Skeletal muscle tissue (tissue), 4 donors: ENCODE data around the gene HS6ST2. TPM values are rescaled to one million over a fixed set of nuclear protein-coding genes. Genes with fewer than 3 reads are reported as not detected.

Experiments
- H3K27ac ChIP-seq: one replicate; pipeline ENCODE4 v1.7.0; 2013; ENCODE audit warnings: mild to moderate bottlenecking, low read depth, low read length, inconsistent platforms
- H3K27me3 ChIP-seq, 3 donors: one replicate each; pipeline ENCODE4 v1.7.0; 2013; ENCODE audit warnings: low read length in 3 of 3; ENCODE audit not compliant: control insufficient read depth in 3 of 3, insufficient read depth in 3 of 3
- H3K36me3 ChIP-seq, 3 donors: one replicate each; pipeline ENCODE4 v1.7.0; 2013; ENCODE audit warnings: low read length in 3 of 3; ENCODE audit not compliant: control insufficient read depth in 3 of 3, insufficient read depth in 3 of 3
- H3K4me1 ChIP-seq, 3 donors: one replicate each; pipeline ENCODE4 v1.7.0; 2013; ENCODE audit warnings: low read length in 3 of 3, mild to moderate bottlenecking in 3 of 3; ENCODE audit not compliant: control insufficient read depth in 3 of 3, insufficient read depth in 3 of 3
- H3K4me3 ChIP-seq, 3 donors: one replicate each; pipeline ENCODE4 v1.7.0; 2013; ENCODE audit warnings: low read length in 3 of 3
- H3K9ac ChIP-seq, 3 donors: one replicate each; pipeline ENCODE4 v1.7.0; 2013; ENCODE audit warnings: low read length in 3 of 3, mild to moderate bottlenecking in 3 of 3, moderate library complexity in 2 of 3, low read depth in 1 of 3
- H3K9me3 ChIP-seq, 3 donors: one replicate each; pipeline ENCODE4 v1.7.0; 2013; ENCODE audit warnings: low read length in 3 of 3; ENCODE audit not compliant: control insufficient read depth in 3 of 3
- total RNA-seq: library from RNA; depleted of rRNA; stranded (reverse); fragments of >200 nt; gene quantifications from one replicate; pipeline ENCODE4 v1.2.3, GENCODE V29; 2014
- donor health status: Osteomylitis.

The HS6ST2 gene
- total RNA-seq, 1 donor from 2014 or later = 19.8 TPM

DNA sequence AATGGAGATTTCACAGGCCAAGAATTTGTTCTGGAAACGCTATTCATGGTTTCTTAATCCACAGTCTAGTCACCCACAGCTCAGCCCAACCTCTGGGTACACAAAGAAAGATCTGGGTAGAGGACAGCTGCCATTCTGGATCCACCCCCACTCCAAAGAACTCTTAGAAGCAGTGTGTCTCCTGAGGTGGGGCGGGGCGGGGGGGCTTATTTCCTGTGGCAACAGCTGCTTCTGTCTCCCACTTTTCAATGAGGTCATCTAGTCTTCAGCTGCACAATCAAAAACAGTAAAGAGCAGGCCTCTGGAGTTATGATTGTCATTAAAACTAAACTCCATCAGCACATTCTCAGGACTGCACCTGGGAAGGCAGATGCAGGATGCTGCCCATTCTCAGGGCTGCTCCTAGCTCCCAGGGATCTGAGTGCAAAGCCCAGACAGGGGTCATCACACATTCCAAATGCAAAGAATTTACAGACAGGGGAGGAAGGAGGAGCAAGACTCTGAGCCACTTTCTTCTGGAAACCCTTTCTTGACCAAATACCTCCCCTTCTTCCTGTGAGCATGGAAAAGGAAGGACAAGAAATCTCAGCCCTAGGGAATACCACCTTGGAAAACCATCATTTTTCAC is 207.3 kb downstream of the HS6ST2 start:
- H3K27ac ChIP-seq = no peak overlapping the region
- no peak overlapping the region for H3K9ac ChIP-seq
- no peak overlapping the region for H3K4me3 ChIP-seq
- H3K9me3 ChIP-seq = no peaks in the 10 kb centered on the region
- H3K27me3 ChIP-seq = no peaks in the 10 kb centered on the region
- no peaks in the 10 kb centered on the region for H3K36me3 ChIP-seq
- peaks cover 0 to 21% (median 10%) of the 10 kb centered on the region in 3 donors for H3K4me1 ChIP-seq

DNA sequence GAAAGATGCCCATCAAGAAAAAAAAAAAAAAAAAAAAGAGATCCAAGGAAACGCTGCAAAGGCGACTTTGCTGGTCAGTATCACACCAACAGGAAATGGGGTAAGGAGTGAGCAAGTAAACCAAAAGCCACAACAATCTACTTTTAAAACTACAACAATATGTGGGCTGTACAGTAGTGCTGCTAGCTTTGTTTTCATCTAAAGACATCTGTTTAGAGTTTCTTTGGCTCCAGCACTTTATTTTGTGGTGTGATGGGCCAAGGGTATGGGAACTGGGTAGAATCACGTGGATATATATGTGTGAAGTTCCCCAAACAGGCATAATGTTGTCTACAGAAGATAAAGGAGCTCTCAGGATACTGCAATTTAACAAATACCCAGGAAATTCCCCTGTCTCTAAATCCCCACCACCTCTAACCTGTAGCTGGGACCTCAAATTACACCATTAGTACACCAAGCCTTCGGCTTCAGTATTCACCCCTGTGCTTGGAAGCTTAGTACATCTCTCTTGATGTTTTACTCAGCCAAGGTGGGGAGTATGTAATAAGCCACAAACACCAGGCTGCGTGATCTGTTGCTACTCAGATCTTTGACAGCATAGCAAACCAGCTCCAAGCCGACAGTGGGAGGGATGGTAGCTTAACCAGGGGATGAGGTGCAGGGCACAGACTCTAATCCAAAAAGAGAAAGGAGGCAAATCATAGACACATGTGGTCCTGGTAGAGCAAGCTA is 207.9 kb downstream of the HS6ST2 start:
- no peak overlapping the region for H3K27ac ChIP-seq
- no peak overlapping the region for H3K9ac ChIP-seq

GRCh38 chrX:132749406-132749805 is 209.0 kb downstream of the HS6ST2 start:
- H3K27ac ChIP-seq = no peak overlapping the region
- no peaks in the 10 kb centered on the region for H3K27me3 ChIP-seq
- H3K9me3 ChIP-seq = no peaks in the 10 kb centered on the region
- H3K36me3 ChIP-seq = no peaks in the 10 kb centered on the region
- H3K4me1 ChIP-seq = peaks cover 0 to 21% (median 10%) of the 10 kb centered on the region in 3 donors
- H3K4me3 ChIP-seq = no peak overlapping the region
- no peak overlapping the region for H3K9ac ChIP-seq

More for the DNA sequence above, 207.9 kb downstream of the HS6ST2 start:
- H3K36me3 ChIP-seq = no peaks in the 10 kb centered on the region
- H3K9me3 ChIP-seq = no peaks in the 10 kb centered on the region
- H3K27me3 ChIP-seq = no peaks in the 10 kb centered on the region
- peaks cover 0 to 21% (median 10%) of the 10 kb centered on the region in 3 donors for H3K4me1 ChIP-seq
- no peak overlapping the region for H3K4me3 ChIP-seq

DNA sequence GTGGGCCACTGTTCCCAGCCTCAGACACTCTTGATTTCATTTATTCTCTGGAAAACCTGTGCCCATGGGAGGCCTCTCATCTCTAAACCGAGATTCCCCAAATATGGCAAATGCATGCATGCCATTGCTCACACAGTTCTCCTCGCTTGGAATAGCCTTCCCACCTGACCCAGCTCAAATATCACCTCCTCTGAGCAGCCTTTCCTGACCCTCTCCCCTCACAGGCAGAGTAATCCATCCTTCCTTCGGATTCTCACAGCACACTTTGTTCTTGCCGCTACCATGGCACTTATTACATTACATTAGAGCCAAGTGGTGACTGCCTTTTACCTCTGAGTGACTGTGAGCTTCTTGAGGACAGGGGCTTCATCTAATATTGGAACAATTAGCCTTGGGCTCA is 209.5 kb downstream of the HS6ST2 start:
- H3K27ac ChIP-seq = no peak overlapping the region
- H3K36me3 ChIP-seq = no peaks in the 10 kb centered on the region
- no peak overlapping the region for H3K9ac ChIP-seq
- no peaks in the 10 kb centered on the region for H3K9me3 ChIP-seq
- no peak overlapping the region for H3K4me3 ChIP-seq
- no peaks in the 10 kb centered on the region for H3K27me3 ChIP-seq
- peaks cover 0 to 21% (median 10%) of the 10 kb centered on the region in 3 donors for H3K4me1 ChIP-seq

DNA sequence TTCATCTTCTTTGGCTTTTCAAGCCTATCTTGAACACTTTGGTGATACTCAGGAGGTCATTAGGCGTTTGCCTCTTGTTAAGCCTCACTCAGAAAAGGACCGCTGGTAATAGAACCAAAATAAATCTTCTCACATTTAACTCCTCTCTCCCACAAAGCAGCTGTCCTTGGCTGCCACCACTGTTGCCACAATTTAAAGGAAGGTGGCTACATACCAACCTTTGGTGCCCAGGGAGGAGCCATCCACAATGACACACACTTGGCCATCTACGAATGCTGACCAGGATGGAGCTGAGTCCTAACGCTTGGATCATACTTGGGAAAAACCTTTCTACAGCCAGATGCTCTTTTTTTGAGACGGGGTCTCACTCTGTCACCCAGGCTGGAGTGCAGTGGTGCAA is 210.2 kb downstream of the HS6ST2 start:
- peaks cover 0 to 21% (median 10%) of the 10 kb centered on the region in 3 donors for H3K4me1 ChIP-seq
- H3K9me3 ChIP-seq = no peaks in the 10 kb centered on the region
- no peak overlapping the region for H3K9ac ChIP-seq
- H3K4me3 ChIP-seq = no peak overlapping the region
- H3K36me3 ChIP-seq = no peaks in the 10 kb centered on the region
- H3K27ac ChIP-seq = no peak overlapping the region
- no peaks in the 10 kb centered on the region for H3K27me3 ChIP-seq

DNA sequence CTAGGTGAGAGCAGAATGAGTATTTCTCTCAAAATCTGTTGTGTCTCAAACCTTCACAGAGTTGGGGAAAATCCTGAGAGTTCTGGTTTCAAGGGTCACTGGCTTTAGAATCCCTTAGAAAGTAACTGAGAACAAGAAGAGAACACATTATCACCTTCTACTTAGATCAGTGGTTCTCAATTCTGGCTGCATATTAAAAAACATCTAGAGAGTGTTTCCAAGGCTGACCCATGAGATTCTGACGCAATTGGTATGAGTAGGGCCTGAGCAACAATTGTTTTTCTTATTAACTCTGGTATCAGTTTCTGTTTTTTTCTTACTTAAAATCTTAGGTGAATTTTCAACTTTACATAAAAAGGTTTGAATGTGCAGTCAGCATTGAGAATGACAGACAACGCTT is 212.8 kb downstream of the HS6ST2 start:
- no peaks in the 10 kb centered on the region for H3K27me3 ChIP-seq
- H3K4me3 ChIP-seq = no peak overlapping the region
- H3K9me3 ChIP-seq = no peaks in the 10 kb centered on the region
- H3K4me1 ChIP-seq = peaks cover 0 to 16% (median 4%) of the 10 kb centered on the region in 3 donors
- no peak overlapping the region for H3K9ac ChIP-seq
- no peaks in the 10 kb centered on the region for H3K36me3 ChIP-seq
- H3K27ac ChIP-seq = no peak overlapping the region

- Histone ChIP-seq H3K27me3 (no peaks in the 10 kb centered on the region), H3K9me3 (no peaks in the 10 kb centered on the region), H3K9ac (no peak overlapping the region), H3K4me1 (peaks cover 0 to 12% (median 4%) of the 10 kb centered on the region in 3 donors), H3K4me3 (no peak overlapping the region), H3K27ac (no peak overlapping the region), H3K36me3 (no peaks in the 10 kb centered on the region)
Observed at GRCh38 chrX:132744470-132744869, 214.0 kb downstream of the HS6ST2 start.

- no peak overlapping the region for H3K27ac ChIP-seq
- peaks cover 0 to 6% (median 0%) of the 10 kb centered on the region in 3 donors for H3K4me1 ChIP-seq
- no peaks in the 10 kb centered on the region for H3K9me3 ChIP-seq
- peaks cover 0 to 6% (median 0%) of the 10 kb centered on the region in 3 donors for H3K27me3 ChIP-seq
- H3K9ac ChIP-seq = no peak overlapping the region
- no peaks in the 10 kb centered on the region for H3K36me3 ChIP-seq
- H3K4me3 ChIP-seq = no peak overlapping the region
Observed at GRCh38 chrX:132743086-132743485, 215.3 kb downstream of the HS6ST2 start.

GRCh38 chrX:132742246-132742645 is 216.2 kb downstream of the HS6ST2 start:
- Histone ChIP-seq H3K27ac (no peak overlapping the region), H3K27me3 (peaks cover 0 to 7% (median 0%) of the 10 kb centered on the region in 3 donors), H3K4me1 (peaks cover 0 to 2% (median 0%) of the 10 kb centered on the region in 3 donors), H3K4me3 (no peak overlapping the region), H3K9ac (no peak overlapping the region), H3K9me3 (no peaks in the 10 kb centered on the region), H3K36me3 (no peaks in the 10 kb centered on the region)

GRCh38 chrX:132741689-132742088 is 216.7 kb downstream of the HS6ST2 start:
- H3K9ac ChIP-seq = no peak overlapping the region
- H3K4me1 ChIP-seq = peaks cover 0 to 2% (median 0%) of the 10 kb centered on the region in 3 donors
- H3K9me3 ChIP-seq = no peaks in the 10 kb centered on the region
- no peak overlapping the region for H3K4me3 ChIP-seq
- peaks cover 0 to 12% (median 0%) of the 10 kb centered on the region in 3 donors for H3K27me3 ChIP-seq
- H3K36me3 ChIP-seq = no peaks in the 10 kb centered on the region
- H3K27ac ChIP-seq = no peak overlapping the region
